ENCODE results near the gene CD22. TPM values are rescaled to one million over a fixed set of nuclear protein-coding genes. Genes with fewer than 3 reads are reported as not detected.

CD22 gene
- total and polyA plus RNA-seq, 2 of the 13 experiments (the other 11 are each of a cell fraction or from before 2014, with no cell fraction given) = 0.71 to 1.7 TPM

DNA sequence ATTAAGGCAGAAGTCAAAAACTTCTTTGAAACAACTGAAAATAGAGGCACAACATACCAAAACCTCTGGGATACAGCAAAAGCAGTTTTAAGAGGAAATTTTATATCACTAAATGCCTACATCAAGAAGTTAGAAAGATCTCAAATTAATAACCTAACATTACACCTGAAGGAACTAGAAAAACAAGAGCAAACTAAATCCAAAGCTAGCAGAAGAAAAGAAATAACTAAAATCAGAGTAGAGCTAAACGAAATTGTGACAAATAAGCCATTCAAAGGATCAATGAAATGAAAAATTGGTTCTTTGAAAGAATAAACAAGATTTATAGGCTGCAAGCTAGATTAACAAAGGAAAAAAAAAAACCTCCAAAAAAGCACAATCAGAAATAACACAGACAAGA, 39.4 kb downstream of the CD22 start:
- in situ Hi-C loops (cut with HindIII; ENCODE audit: extremely low pct_ligation_motif_present, low pct_unique_long_range_greater_than_20kb) = no loop called here
- no peaks in the 10 kb centered on the region for H3K79me2 ChIP-seq (ENCODE audit: insufficient read depth, low read length)
- no peaks in the 10 kb centered on the region for H4K20me1 ChIP-seq (ENCODE audit: insufficient read depth, low read length)
- no peak overlapping the region for H3K9ac ChIP-seq (ENCODE audit: insufficient read depth, low read depth, low read length)
- no peaks in the 10 kb centered on the region for H3K4me1 ChIP-seq (ENCODE audit: insufficient read depth, low read length)
- intact Hi-C loops (cut with micrococcal nuclease; ENCODE audit: unreplicated experiment) = no loop called here
- no peaks in the 10 kb centered on the region for H3K36me3 ChIP-seq (replicated peaks in 1 of 2; ENCODE audit: control insufficient read depth in 1 of 2, insufficient read depth in 2 of 2, low read length in 2 of 2)
- ChIA-PET POLR2A (no interaction called here), CTCF (ENCODE audit: low intra/inter-chr PET ratio, low total read pairs) (no interaction called here)
- WGBS (ENCODE audit: low lambda C conversion rate) = 2% methylated on average over 1 of the region's 1 CpG
- no peak for FAIRE-seq
- H3K27ac ChIP-seq (ENCODE audit: extremely low read length, insufficient read depth, low read length) = no peak overlapping the region
- no peaks in the 10 kb centered on the region for H3K9me3 ChIP-seq (ENCODE audit: low read length)
- no peak for ATAC-seq
- no peak overlapping the region for H3K4me3 ChIP-seq (replicated peaks in 1 of 3; ENCODE audit: insufficient read depth in 1 of 3, low read depth in 2 of 3, low read length in 3 of 3)
- peaks cover 3 to 12% of the 10 kb centered on the region in 2 experiments; a peak in 3 of 5 replicates for H3K27me3 ChIP-seq (ENCODE audit: control insufficient read depth in 1 of 2, insufficient read depth in 2 of 2, low read length in 2 of 2)
- BruUV-seq (replicated peaks) = no TSS peak
- no peak for DNase-seq (ENCODE audit: low spot score)
- H2AFZ ChIP-seq (ENCODE audit: low read length) = no peak overlapping the region
- TF ChIP-seq MAFF (IDR thresholded peaks at IDR 0.05; ENCODE audit: low read depth, low read length) (no peak), SOX13 (IDR thresholded peaks at IDR 0.05) (no peak), SOX13 (CRISPR knock-in tag; conservative IDR thresholded peaks at IDR 0.05 in 1 of 2, IDR thresholded peaks at IDR 0.05 in 1 of 2) (no peak), SMAD1 (CRISPR knock-in tag; IDR thresholded peaks at IDR 0.05; ENCODE audit: borderline replicate concordance, low read depth) (no peak), TAF1 (CRISPR knock-in tag; IDR thresholded peaks at IDR 0.05) (no peak), ZNF605 (CRISPR knock-in tag; IDR thresholded peaks at IDR 0.05) (no peak), ONECUT2 (CRISPR knock-in tag; IDR thresholded peaks at IDR 0.05) (no peak), ZNF232 (CRISPR knock-in tag; IDR thresholded peaks at IDR 0.05; ENCODE audit: borderline replicate concordance) (no peak), SRSF1 (optimal IDR thresholded peaks at IDR 0.05; ENCODE audit: low read depth, low read length) (no peak), SP5 (CRISPR knock-in tag; IDR thresholded peaks at IDR 0.05; ENCODE audit: borderline replicate concordance, low read depth) (no peak), ATM (IDR thresholded peaks at IDR 0.05; ENCODE audit: borderline replicate concordance) (no peak), ZNF724P (CRISPR knock-in tag; IDR thresholded peaks at IDR 0.05; ENCODE audit: borderline replicate concordance) (no peak), SIX4 (CRISPR knock-in tag; IDR thresholded peaks at IDR 0.05) (no peak), NFRKB (IDR thresholded peaks at IDR 0.05) (no peak)
- TF ChIP-seq, protein P1, sequence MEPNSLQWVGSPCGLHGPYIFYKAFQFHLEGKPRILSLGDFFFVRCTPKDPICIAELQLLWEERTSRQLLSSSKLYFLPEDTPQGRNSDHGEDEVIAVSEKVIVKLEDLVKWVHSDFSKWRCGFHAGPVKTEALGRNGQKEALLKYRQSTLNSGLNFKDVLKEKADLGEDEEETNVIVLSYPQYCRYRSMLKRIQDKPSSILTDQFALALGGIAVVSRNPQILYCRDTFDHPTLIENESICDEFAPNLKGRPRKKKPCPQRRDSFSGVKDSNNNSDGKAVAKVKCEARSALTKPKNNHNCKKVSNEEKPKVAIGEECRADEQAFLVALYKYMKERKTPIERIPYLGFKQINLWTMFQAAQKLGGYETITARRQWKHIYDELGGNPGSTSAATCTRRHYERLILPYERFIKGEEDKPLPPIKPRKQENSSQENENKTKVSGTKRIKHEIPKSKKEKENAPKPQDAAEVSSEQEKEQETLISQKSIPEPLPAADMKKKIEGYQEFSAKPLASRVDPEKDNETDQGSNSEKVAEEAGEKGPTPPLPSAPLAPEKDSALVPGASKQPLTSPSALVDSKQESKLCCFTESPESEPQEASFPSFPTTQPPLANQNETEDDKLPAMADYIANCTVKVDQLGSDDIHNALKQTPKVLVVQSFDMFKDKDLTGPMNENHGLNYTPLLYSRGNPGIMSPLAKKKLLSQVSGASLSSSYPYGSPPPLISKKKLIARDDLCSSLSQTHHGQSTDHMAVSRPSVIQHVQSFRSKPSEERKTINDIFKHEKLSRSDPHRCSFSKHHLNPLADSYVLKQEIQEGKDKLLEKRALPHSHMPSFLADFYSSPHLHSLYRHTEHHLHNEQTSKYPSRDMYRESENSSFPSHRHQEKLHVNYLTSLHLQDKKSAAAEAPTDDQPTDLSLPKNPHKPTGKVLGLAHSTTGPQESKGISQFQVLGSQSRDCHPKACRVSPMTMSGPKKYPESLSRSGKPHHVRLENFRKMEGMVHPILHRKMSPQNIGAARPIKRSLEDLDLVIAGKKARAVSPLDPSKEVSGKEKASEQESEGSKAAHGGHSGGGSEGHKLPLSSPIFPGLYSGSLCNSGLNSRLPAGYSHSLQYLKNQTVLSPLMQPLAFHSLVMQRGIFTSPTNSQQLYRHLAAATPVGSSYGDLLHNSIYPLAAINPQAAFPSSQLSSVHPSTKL (CRISPR knock-in tag; IDR thresholded peaks at IDR 0.05) = no peak
- H3K4me2 ChIP-seq (ENCODE audit: low read depth, low read length) = no peak overlapping the region

Measured in HepG2 (cell line).